HG03280 (cell line): Measurements from ENCODE around the gene THSD4.

ENCODE experiments used
- ATAC-seq: cut with Tn5 transposase; IDR thresholded peaks from one replicate; pipeline ENCODE4 v1.9.1; 2021; ENCODE audit warnings: mild to moderate bottlenecking, moderate library complexity; ENCODE audit not compliant: unreplicated experiment

THSD4 gene

DNA sequence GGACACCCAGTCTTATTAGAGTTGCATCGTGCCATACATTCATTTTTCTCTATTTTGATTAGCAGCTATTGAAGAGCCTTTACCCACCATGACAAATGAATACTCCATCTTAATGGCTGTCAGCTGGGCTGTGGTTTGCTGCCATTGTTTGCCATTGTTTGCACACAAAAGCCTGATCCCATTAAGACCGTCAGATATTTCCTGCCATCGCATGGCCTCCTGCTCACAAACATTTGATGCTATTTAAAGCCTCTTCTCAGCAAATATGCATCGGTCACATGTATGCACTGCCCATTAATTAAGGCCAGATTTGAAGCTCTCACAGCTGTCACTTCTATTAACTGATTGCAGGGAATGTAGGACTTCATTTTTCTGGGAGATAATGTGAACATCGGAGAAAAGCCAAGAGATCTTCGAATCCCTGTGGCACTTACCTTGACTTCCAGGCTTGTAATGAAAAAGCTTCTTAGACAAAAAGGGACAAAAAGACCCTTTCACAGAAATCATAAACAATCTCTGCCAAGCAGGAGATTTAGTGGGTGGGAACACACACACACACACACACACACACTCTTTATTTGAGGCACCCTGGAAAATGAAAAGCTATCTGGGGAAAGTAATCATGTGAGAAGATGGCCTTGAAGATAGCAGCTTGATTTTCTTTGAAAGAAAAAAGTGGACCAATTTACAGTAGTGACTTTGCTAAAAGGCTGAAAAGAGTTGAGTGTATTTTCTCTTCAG, 519.7 kb downstream of the THSD4 start:
- no peak for ATAC-seq

DNA sequence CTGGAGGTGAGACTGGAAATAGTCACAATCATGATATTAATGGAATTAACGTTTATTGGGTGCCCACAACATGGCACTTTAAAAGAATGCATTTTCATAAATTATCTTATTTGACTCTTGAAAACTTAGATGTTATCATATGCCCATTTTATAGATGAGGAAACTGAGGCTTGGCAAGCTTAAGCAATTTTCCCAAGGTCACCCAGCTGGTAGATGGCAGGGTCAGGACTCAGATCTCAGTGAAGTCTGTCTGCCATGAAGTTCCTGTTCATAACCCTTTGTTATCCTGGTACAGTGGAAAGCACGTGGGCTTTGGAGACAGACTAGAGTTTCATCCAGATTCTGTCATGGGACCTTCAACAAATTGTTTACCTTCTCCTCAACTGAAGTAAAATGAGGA, 520.5 kb downstream of the THSD4 start:
- ATAC-seq: no peak

DNA sequence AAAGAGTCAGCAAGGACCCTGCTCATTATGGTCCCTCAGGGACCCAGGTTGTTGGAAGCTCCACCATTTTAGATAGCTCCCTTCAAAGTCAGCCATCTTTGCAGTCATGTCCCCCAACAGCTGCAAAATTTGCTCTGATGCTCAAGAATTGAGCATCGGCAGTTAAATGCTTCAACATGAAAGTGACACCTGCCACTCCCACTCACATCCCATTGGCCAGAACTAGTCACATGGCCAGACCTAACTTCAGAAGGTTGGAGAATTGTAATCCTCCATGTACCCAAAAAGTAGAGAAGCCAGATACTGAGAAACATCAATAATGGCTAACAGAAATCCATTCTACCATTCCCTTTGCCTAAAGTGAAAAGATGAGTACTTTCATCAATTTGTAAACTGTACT, 523.6 kb downstream of the THSD4 start:
- no peak for ATAC-seq

DNA sequence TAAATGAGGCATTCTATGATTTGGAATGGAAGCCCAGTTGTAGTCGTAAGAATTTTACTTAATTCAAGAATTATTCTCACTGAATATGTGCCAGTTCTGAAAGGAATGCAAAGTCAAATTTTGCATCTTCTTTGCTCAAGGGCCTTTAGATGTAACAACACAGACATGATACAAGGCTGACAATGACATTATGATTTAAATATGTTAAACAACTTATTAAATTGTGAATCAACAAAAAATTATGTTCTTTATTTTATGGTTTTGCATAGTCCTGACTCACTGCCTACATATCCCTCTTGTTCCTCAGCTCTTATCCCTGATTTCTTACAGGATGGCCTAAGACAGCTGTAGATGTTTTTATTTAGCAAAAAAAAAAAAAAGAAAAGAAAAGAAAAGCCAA, 524.2 kb downstream of the THSD4 start:
- ATAC-seq: no peak

DNA sequence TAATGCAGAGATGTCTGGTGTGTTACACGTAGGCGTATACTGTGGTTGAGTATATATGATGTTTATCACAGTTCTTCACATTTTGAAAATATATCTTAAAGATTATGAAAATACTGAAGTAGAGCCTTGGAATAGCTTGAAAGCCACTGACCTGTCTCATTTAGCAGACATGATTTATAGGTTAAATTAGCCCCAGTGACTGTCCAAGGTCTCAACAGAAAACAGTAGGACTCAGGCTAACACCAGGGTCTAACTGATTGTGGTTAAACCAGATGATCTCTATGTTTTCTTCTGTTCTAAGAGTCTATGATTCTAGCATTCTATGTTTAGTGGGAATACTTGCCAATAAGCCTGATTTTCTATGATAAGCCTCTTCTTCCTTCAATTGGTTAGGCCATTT, 528.6 kb downstream of the THSD4 start:
- ATAC-seq: no peak

DNA sequence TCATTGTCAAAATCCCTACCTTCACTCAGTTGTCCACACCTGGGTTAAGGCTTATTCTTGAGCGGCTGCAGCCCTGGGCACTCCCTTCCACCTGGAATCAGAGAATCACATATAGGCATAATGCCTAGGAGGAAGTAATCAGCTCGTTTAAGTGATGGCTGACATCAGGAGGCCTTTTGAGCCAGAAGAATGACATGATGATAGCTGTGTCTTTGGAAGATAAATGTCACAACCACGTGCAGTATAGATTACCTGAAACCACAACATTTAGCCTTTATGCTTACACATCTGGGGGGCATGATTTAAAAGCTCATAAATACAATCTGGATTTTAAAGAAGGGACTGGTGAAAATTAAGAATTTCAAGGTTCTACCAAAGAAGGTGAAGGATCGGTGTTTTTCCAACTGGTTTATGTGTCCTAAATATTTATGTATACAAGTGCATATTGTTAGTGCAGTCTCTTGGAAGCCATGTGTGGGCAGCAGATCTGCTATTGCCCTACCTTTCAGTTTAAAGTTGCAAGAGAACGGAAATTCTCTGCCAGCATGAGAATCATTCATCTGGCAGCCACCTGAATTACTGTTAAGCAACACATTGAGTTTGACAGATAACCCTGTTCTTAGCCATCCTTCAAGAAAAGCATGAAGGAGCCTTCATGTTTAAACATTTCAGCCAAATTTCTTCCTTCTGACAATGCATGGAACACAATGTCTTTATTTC, 531.7 kb downstream of the THSD4 start:
- ATAC-seq: no peak

DNA sequence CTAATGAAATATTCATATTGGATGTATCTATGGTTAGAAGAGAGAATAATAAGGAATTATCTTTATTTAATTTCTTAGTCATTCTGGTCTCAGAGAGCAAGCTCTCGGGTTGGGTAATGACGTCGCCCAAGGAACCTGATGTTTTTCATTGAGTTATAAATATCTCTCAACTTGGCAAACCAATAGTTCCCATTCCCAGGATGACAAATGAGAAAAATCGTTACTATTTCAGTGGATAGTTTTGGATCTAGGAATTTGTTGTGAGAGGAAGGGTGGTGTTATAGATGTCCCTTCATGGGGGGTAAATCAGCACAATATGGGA, 532.2 kb downstream of the THSD4 start:
- ATAC-seq: no peak

DNA sequence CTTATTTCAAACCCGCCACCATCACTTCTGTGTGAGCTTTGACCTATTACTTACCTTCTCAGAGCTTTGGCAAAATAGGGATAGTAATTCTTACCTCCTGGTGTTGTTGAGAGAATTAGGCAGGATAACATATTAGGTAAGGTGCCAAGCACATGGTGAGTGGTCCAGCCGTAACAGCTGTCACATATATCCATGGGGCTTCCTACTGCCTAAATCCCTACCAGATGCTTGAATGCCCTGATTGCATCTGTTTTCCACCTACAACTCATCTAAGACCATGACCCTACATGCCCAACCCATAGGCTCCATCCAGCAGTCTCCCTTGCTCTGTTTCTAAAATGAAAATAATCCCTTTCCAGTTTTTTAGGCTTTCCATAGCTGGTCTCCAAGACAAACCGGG, 532.8 kb downstream of the THSD4 start:
- no peak for ATAC-seq

DNA sequence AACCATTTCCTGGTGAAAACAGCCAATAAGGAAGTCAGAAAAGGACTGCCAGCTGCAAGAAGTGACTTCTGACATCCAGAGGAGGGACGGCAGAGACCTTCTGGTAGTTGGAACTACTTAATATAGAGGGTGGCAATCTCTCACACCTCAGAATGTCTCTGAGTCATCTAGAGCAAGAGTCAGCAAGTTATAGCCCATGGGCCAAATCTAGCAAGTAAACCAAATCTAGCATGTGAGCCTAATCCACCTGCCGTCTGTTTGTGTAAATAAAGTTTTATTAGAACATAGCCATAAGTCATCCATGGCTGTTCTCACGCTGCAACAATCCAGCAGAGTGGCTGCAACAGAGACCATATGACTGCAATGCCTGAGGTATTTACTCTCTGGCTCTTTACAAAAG, 534.6 kb downstream of the THSD4 start:
- no peak for ATAC-seq

DNA sequence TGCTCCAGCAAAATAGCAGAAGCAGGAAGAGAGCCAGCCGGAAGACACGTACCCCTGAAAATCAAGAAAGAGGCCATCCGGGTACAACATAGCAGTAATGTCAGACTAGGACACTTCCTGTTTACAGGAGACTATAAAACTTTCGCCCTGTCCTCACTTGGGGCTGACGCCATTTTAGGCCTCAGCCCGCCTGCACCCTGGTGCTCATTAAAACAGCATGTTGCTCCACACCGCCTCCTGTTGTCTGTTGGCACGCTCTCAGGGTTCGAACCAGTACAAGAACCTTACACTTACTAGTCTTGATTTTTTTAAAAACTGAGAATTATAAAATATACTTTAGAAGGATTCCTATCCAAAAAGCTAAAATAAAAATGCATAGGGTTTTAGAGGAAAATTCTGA, 535.3 kb downstream of the THSD4 start:
- ATAC-seq: no peak

DNA sequence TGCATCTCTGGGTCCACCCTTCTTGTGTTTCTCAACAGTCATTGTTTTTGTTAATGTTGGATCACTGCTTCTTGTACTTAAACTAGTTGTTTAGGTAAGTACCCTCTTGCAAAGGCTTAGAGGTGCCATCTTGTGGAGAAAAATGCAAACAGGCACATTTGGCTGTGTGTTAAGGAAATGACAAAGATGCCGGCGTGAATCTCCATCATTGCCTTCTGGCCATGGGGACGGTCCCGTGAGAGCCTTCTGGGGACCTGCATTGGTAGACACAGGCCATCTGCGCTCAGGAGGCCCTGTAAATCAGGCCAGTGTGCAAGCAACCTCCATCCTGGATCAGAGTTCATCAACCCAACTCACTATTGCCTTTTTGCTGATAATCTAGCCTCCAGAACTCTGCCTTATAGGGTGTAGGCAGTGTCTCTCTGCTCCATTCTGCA, 536.5 kb downstream of the THSD4 start:
- ATAC-seq: no peak

DNA sequence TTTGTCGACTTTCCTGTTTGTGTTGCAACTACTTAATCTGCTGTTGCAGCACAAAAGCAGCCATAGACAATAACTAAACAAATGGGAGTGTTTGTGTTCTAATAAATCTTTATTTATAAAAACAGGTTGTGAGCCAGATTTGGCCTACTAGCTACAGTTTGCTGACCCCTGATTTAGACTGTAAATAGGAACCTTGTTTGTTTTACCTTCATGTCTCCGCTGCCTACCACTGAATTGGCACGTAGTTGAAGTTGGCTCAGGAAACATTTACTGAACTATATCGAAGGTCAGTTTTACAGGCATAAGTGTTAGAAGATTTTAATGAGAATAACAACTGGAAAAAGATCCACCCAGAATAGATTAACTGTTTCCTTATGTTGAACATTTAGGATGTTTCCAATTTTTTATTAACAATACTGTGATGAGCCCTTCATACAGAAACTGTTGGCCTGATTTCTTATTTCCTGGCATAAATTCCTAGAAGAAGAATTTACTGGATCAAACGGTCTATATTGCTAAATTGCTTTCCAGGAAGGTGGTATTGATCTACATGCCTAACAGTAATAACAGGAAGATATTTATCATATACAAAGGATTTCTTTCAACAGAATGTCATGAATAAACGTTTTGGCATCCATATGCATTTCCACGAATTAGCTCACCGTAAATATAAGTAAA, 538.9 kb downstream of the THSD4 start:
- no peak for ATAC-seq

DNA sequence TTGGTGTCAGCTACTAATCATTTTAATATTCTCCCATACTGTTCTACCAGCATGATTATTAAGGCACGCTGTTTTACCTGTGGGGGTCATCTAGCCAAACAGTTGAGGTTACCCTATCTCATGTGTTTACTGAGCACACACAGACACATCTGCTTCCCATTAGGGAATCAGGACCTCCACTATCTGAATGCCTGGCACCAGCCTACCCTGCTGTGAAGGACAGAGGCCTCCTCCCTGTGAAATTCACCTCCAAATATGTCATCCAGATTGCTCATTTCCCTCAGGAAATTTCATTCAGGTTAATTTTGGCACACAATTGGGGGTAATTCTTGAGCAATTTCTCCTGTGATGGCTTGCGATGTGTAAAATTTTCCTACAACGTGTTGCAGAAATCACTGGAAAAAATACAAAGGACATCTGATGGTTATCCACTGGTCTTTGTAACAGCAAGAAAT, 539.5 kb downstream of the THSD4 start:
- no peak for ATAC-seq

DNA sequence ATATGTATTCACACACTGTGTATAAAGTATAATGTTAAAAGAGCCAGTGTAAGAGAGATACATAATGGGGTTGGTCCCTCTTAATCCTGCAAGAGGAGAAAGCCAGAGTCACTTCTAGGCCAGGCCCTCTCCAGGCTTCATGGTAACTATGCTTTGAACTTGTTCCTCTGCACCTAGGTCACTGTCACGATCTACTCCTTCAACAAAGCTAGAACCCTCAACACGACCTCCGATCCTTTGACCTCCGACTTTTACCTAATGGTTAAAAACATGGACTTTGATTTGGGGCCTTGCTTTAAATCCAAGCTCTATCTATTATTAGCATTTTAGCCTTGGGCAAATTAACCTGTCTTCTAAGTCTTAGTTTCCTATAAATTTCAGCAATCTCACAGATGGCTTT, 541.2 kb downstream of the THSD4 start:
- ATAC-seq: no peak

DNA sequence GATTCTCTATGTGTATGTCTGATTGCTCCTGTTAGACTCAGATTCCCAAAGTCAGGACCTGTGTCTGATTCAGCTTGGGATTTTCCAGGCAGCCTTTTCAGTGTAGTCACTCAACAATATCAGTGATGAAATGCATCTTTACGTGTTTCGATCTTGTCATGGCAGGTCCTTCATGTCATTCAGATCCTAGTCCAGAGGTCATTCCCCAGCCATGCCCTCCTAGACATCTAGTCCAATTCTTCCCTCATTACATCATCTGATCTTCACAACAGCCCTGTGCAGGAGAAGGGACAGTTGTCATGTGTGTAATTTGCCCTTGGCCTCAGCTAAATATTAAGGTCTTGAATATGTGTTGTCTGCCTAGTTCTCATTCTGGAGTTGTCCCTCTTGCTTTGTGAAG, 541.9 kb downstream of the THSD4 start:
- no peak for ATAC-seq

DNA sequence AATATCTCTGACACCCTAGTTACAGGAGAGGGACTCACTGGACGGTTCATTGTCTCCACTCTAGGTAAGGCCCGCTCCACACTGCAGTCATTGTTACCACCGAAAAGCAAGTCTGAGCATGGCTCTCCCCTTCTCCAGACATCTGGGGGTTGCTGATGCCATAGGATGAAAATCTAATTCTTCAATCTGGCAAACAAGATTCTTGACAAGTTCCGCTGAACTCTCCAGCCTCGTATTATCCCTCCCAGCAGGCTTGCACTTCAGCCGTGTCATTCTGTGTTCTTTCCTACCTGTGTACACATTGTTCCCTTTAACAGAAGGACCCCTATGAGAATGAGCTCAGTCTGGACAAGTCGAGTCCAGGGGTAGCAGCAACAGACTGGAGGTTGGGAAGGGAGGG, 542.8 kb downstream of the THSD4 start:
- ATAC-seq: no peak

DNA sequence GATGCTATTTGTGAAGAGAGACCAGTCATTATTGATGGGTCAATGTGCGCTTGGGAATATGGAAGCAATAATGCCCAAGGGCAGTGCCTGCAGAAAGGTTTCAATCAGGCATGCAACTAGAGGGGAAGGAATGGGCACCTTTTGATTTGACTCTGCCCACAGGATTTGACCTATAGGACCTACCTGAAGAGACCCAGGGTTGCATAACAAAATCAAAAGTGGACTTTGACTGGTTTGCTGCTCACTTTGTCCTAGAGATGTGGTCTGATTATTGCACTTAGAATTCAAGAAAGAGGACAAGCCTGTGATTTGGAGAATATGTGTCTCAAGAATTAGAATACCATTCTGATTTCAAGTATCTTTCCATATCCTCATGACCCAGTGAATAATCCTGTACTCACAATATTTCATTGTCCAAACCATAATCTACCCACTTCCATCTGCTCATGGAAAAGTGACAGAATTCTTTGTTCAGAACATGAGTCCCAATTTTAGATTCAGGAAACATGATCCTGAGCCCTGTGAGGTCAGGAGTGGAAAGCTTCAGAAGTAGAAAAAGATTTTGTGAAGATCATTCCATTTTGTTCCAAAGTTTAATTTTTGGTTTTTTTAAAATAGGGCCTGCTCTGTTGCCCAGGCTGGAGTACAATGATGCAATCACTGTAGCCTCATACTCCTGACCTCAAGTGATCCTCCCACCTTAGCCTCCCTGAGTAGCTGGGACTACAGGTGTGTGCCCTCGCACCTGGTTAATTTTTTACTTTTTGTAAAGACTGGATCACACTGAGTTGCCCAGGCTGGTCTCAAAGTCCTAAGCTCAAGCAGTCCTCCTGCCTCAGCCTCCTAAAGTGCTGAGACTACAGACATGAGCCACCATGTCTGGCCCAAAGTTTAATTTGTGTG, 543.8 kb downstream of the THSD4 start:
- no peak for ATAC-seq

DNA sequence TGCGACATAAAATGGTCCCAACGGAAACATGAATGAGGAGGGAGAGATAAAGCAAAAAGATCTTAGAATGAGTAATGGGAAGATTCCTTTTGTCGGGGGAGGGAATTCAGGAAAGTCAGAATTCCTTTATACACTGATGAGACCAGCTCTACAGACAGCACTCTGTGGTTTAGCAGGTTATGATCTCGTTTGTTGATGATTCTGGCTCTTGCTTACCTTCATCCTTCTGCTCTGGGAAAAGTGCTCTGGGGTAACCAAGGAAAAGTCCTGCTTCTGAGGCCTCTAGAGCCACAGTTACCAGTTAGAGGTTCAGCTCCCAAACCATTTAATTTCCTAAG, 544.4 kb downstream of the THSD4 start:
- ATAC-seq: no peak

DNA sequence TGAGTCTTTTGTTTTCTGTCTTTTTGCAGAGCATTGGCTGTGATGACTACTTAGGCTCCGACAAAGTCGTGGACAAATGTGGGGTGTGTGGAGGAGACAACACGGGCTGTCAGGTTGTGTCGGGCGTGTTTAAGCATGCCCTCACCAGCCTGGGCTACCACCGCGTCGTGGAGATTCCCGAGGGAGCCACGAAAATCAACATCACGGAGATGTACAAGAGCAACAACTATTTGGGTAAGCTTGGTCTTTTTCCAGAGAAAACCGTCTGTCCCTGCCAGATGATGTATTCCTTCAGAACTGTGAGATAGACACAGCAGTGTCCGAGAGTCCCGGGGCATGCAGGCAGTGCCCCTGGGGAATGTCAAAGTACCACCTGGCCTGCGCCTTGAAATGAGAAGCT, 545.2 kb downstream of the THSD4 start:
- no peak for ATAC-seq

DNA sequence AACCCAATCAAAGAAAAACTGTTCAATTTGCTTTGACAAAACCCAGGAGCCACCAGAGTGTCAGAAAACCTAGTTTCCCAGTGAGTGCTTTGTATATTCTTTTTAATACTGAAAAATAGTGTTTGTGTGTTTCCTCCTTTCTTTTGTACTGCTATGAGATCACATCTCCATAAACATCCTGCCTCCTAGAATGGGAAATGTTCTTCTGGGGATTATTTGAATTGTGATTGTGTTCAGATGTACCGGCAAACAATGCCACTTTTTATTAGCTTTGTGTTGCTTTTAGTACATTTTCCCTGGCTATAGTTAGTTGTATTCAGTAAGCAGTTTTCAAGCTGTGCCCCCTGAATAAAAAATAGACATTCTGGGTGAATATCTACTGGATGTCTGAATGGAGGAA, 547.0 kb downstream of the THSD4 start:
- ATAC-seq: no peak

DNA sequence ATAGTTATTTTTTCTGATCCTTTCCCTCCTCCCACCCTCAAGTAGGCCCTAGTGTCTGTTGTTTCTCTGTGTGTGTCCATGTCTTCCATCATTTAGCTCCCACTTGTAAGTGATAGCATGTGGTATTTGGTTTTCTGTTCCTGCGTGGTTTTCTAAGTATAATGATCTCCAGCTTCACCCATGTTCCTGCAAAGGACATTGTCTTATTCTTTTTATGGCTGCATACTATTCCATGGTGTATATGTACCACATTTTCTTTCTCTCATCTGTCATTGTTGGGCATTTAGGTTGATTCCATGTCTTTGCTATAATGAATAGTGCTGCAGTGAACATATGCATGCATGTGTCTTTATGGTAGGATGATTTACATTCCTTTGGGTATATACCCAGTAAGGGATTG, 549.4 kb downstream of the THSD4 start:
- ATAC-seq: no peak
